Esophagus muscularis mucosa (tissue), 3 donors: Measurements from ENCODE around the gene SPINK4.

ENCODE experiments used
- CTCF ChIP-seq, 3 experiments: fragments of 200-600 bp in 2 of 3; fragments of 450-650 bp in 1 of 3; sonication (generic) in 2 of 3; IDR thresholded peaks; one replicate each; pipeline ENCODE4 v1.5.1; 2017 to 2019; ENCODE audit warnings: antibody characterized with exemption in 3 of 3, mild to moderate bottlenecking in 2 of 3, moderate library complexity in 1 of 3
- POLR2A ChIP-seq: fragments of 450-650 bp; IDR thresholded peaks from one replicate; pipeline ENCODE4 v1.6.1; 2017; ENCODE audit warnings: antibody characterized with exemption, moderate library complexity, mild to moderate bottlenecking, low read depth

- no peak for TF ChIP-seq CTCF (IDR thresholded peaks at IDR 0.05)
- no peak for TF ChIP-seq POLR2A
Observed at GRCh38 chr9:33193818-33194217, 46.1 kb upstream of the SPINK4 start.
